ENCODE data around the gene TMEM135. TPM values are rescaled to one million over a fixed set of nuclear protein-coding genes. Genes with fewer than 3 reads are reported as not detected.
"Not testable (repeated sequence)": the region's sequence is repeated elsewhere in the genome, so short reads cannot be mapped to it uniquely, and the experiment has no call there.

Gene TMEM135
- total and polyA plus RNA-seq, 4 donors, result 14.7 to 38.8 (median 20.7) TPM

GRCh38 chr11:87176044-87176443, 138.3 kb downstream of the TMEM135 start:
- Histone ChIP-seq H3K27ac (ENCODE audit: low read depth, low read length) (no peak overlapping the region), H3K9me3 (ENCODE audit: control insufficient read depth, insufficient read depth, low read length) (no peaks in the 10 kb centered on the region), H3K36me3 (ENCODE audit: control insufficient read depth, insufficient read depth, low read length) (no peaks in the 10 kb centered on the region), H3K4me1 (ENCODE audit: control insufficient read depth, insufficient read depth, low read length) (no peaks in the 10 kb centered on the region), H3K27me3 (ENCODE audit: control insufficient read depth, insufficient read depth, low read length) (no peaks in the 10 kb centered on the region), H3K4me3 (ENCODE audit: low read depth, low read length) (no peak overlapping the region)
- WGBS (ENCODE audit: insufficient coverage), result 67% methylated on average over 1 of the region's 2 CpGs
- no peak for DNase-seq (ENCODE audit: low read depth in 4 of 6, low spot score in 6 of 6)

- Histone ChIP-seq H3K9me3 (ENCODE audit: control insufficient read depth, insufficient read depth, low read length) (no peaks in the 10 kb centered on the region), H3K4me3 (ENCODE audit: low read depth, low read length) (no peak overlapping the region), H3K27ac (ENCODE audit: low read depth, low read length) (no peak overlapping the region), H3K27me3 (ENCODE audit: control insufficient read depth, insufficient read depth, low read length) (no peaks in the 10 kb centered on the region), H3K36me3 (ENCODE audit: control insufficient read depth, insufficient read depth, low read length) (no peaks in the 10 kb centered on the region), H3K4me1 (ENCODE audit: control insufficient read depth, insufficient read depth, low read length) (no peaks in the 10 kb centered on the region)
- no peak for DNase-seq (ENCODE audit: low read depth in 4 of 6, low spot score in 6 of 6)
- WGBS (ENCODE audit: insufficient coverage), result no CpG with 5 or more reads among the region's 1 CpG
Observed at GRCh38 chr11:87179621-87180020, 141.9 kb downstream of the TMEM135 start.

- no peak overlapping the region for H3K4me3 ChIP-seq (ENCODE audit: low read depth, low read length)
- H3K9me3 ChIP-seq (ENCODE audit: control insufficient read depth, insufficient read depth, low read length), result no peaks in the 10 kb centered on the region
- H3K27ac ChIP-seq (ENCODE audit: low read depth, low read length), result no peak overlapping the region
- H3K36me3 ChIP-seq (ENCODE audit: control insufficient read depth, insufficient read depth, low read length), result no peaks in the 10 kb centered on the region
- WGBS (ENCODE audit: insufficient coverage), result 80% methylated on average over 2 of the region's 2 CpGs
- H3K4me1 ChIP-seq (ENCODE audit: control insufficient read depth, insufficient read depth, low read length), result no peaks in the 10 kb centered on the region
- DNase-seq (ENCODE audit: low read depth in 4 of 6, low spot score in 6 of 6), result no peak
- no peaks in the 10 kb centered on the region for H3K27me3 ChIP-seq (ENCODE audit: control insufficient read depth, insufficient read depth, low read length)
Observed at GRCh38 chr11:87180742-87181141, 143.0 kb downstream of the TMEM135 start.

GRCh38 chr11:87181143-87181542, 143.4 kb downstream of the TMEM135 start:
- H3K9me3 ChIP-seq (ENCODE audit: control insufficient read depth, insufficient read depth, low read length), result no peaks in the 10 kb centered on the region
- no peak overlapping the region for H3K4me3 ChIP-seq (ENCODE audit: low read depth, low read length)
- no peaks in the 10 kb centered on the region for H3K36me3 ChIP-seq (ENCODE audit: control insufficient read depth, insufficient read depth, low read length)
- H3K27me3 ChIP-seq (ENCODE audit: control insufficient read depth, insufficient read depth, low read length), result no peaks in the 10 kb centered on the region
- no peak overlapping the region for H3K27ac ChIP-seq (ENCODE audit: low read depth, low read length)
- no peak for DNase-seq (ENCODE audit: low read depth in 4 of 6, low spot score in 6 of 6)
- WGBS (ENCODE audit: insufficient coverage), result 100% methylated on average over 1 of the region's 3 CpGs
- H3K4me1 ChIP-seq (ENCODE audit: control insufficient read depth, insufficient read depth, low read length), result no peaks in the 10 kb centered on the region

GRCh38 chr11:87185228-87185627, 147.5 kb downstream of the TMEM135 start:
- no CpG with 5 or more reads among the region's 2 CpGs for WGBS (ENCODE audit: insufficient coverage)
- no peak overlapping the region for H3K27ac ChIP-seq (ENCODE audit: low read depth, low read length)
- H3K27me3 ChIP-seq (ENCODE audit: control insufficient read depth, insufficient read depth, low read length), result no peaks in the 10 kb centered on the region
- H3K9me3 ChIP-seq (ENCODE audit: control insufficient read depth, insufficient read depth, low read length), result no peaks in the 10 kb centered on the region
- no peak overlapping the region for H3K4me3 ChIP-seq (ENCODE audit: low read depth, low read length)
- H3K36me3 ChIP-seq (ENCODE audit: control insufficient read depth, insufficient read depth, low read length), result no peaks in the 10 kb centered on the region
- no peak for DNase-seq (ENCODE audit: low read depth in 4 of 6, low spot score in 6 of 6)
- no peaks in the 10 kb centered on the region for H3K4me1 ChIP-seq (ENCODE audit: control insufficient read depth, insufficient read depth, low read length)

- Histone ChIP-seq H3K4me1 (ENCODE audit: control insufficient read depth, insufficient read depth, low read length) (no peaks in the 10 kb centered on the region), H3K4me3 (ENCODE audit: low read depth, low read length) (no peak overlapping the region), H3K36me3 (ENCODE audit: control insufficient read depth, insufficient read depth, low read length) (no peaks in the 10 kb centered on the region), H3K9me3 (ENCODE audit: control insufficient read depth, insufficient read depth, low read length) (no peaks in the 10 kb centered on the region), H3K27me3 (ENCODE audit: control insufficient read depth, insufficient read depth, low read length) (no peaks in the 10 kb centered on the region), H3K27ac (ENCODE audit: low read depth, low read length) (no peak overlapping the region)
- 100% methylated on average over 1 of the region's 2 CpGs for WGBS (ENCODE audit: insufficient coverage)
- no peak for DNase-seq (ENCODE audit: low read depth in 4 of 6, low spot score in 6 of 6)
Observed at GRCh38 chr11:87187076-87187475, 149.3 kb downstream of the TMEM135 start.

GRCh38 chr11:87187930-87188329, 150.2 kb downstream of the TMEM135 start:
- peak in 1 of 6 donors; percentile 31 for DNase-seq (ENCODE audit: low read depth in 4 of 6, low spot score in 6 of 6)
- H3K36me3 ChIP-seq (ENCODE audit: control insufficient read depth, insufficient read depth, low read length), result no peaks in the 10 kb centered on the region
- no peak overlapping the region for H3K27ac ChIP-seq (ENCODE audit: low read depth, low read length)
- no peaks in the 10 kb centered on the region for H3K4me1 ChIP-seq (ENCODE audit: control insufficient read depth, insufficient read depth, low read length)
- no CpG with 5 or more reads among the region's 2 CpGs for WGBS (ENCODE audit: insufficient coverage)
- H3K27me3 ChIP-seq (ENCODE audit: control insufficient read depth, insufficient read depth, low read length), result no peaks in the 10 kb centered on the region
- H3K9me3 ChIP-seq (ENCODE audit: control insufficient read depth, insufficient read depth, low read length), result no peaks in the 10 kb centered on the region
- H3K4me3 ChIP-seq (ENCODE audit: low read depth, low read length), result no peak overlapping the region

- not testable (repeated sequence) for H3K27me3 ChIP-seq (ENCODE audit: control insufficient read depth, insufficient read depth, low read length); H3K4me3 ChIP-seq (ENCODE audit: low read depth, low read length); H3K27ac ChIP-seq (ENCODE audit: low read depth, low read length); H3K36me3 ChIP-seq (ENCODE audit: control insufficient read depth, insufficient read depth, low read length); DNase-seq (ENCODE audit: low read depth in 4 of 6, low spot score in 6 of 6); H3K4me1 ChIP-seq (ENCODE audit: control insufficient read depth, insufficient read depth, low read length); H3K9me3 ChIP-seq (ENCODE audit: control insufficient read depth, insufficient read depth, low read length)
- 90% methylated on average over 4 of the region's 8 CpGs for WGBS (ENCODE audit: insufficient coverage)
Observed at GRCh38 chr11:87188396-87188795, 150.7 kb downstream of the TMEM135 start.

- H3K9me3 ChIP-seq (ENCODE audit: control insufficient read depth, insufficient read depth, low read length); H3K4me3 ChIP-seq (ENCODE audit: low read depth, low read length); DNase-seq (ENCODE audit: low read depth in 4 of 6, low spot score in 6 of 6); H3K36me3 ChIP-seq (ENCODE audit: control insufficient read depth, insufficient read depth, low read length); H3K4me1 ChIP-seq (ENCODE audit: control insufficient read depth, insufficient read depth, low read length); H3K27me3 ChIP-seq (ENCODE audit: control insufficient read depth, insufficient read depth, low read length); H3K27ac ChIP-seq (ENCODE audit: low read depth, low read length): not testable (repeated sequence)
- 100% methylated on average over 1 of the region's 3 CpGs for WGBS (ENCODE audit: insufficient coverage)
Observed at GRCh38 chr11:87188921-87189320, 151.2 kb downstream of the TMEM135 start.

GRCh38 chr11:87190071-87190470, 152.3 kb downstream of the TMEM135 start:
- Histone ChIP-seq H3K4me3 (ENCODE audit: low read depth, low read length) (no peak overlapping the region), H3K4me1 (ENCODE audit: control insufficient read depth, insufficient read depth, low read length) (no peaks in the 10 kb centered on the region), H3K27me3 (ENCODE audit: control insufficient read depth, insufficient read depth, low read length) (no peaks in the 10 kb centered on the region), H3K36me3 (ENCODE audit: control insufficient read depth, insufficient read depth, low read length) (no peaks in the 10 kb centered on the region), H3K9me3 (ENCODE audit: control insufficient read depth, insufficient read depth, low read length) (no peaks in the 10 kb centered on the region), H3K27ac (ENCODE audit: low read depth, low read length) (no peak overlapping the region)
- no peak for DNase-seq (ENCODE audit: low read depth in 4 of 6, low spot score in 6 of 6)
- WGBS (ENCODE audit: insufficient coverage), result no CpG with 5 or more reads among the region's 1 CpG

Data from spinal cord (tissue), 10 donors.